Astrocyte of the cerebellum (primary cell): ENCODE results near the gene RNF146.
"Not testable (repeated sequence)": the region's sequence is repeated elsewhere in the genome, so short reads cannot be mapped to it uniquely, and the experiment has no call there.

Source experiments
- DNase-seq: peaks from one replicate; pipeline ENCODE4 v3.0.0-alpha.2; 2011; ENCODE audit warnings: low read depth
- H3K4me3 ChIP-seq: 2 replicates; pipeline ENCODE4 v1.5.1; 2011; ENCODE audit warnings: mild to moderate bottlenecking, low read depth, low read length, moderate library complexity
- in situ Hi-C: cut with HindIII; loops from 2 replicates; pipeline ENCODE4 v1.10.0; 2017; ENCODE audit warnings: low sequenced_read_pairs
- TF ChIP-seq, protein P1 (sequence below): IDR thresholded peaks from 2 replicates; pipeline ENCODE4 v1.5.1; 2012; ENCODE audit warnings: low read length, low read depth, moderate library complexity, mild to moderate bottlenecking; ENCODE audit errors: missing control alignments

RNF146 gene, protein sequence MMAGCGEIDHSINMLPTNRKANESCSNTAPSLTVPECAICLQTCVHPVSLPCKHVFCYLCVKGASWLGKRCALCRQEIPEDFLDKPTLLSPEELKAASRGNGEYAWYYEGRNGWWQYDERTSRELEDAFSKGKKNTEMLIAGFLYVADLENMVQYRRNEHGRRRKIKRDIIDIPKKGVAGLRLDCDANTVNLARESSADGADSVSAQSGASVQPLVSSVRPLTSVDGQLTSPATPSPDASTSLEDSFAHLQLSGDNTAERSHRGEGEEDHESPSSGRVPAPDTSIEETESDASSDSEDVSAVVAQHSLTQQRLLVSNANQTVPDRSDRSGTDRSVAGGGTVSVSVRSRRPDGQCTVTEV

DNA sequence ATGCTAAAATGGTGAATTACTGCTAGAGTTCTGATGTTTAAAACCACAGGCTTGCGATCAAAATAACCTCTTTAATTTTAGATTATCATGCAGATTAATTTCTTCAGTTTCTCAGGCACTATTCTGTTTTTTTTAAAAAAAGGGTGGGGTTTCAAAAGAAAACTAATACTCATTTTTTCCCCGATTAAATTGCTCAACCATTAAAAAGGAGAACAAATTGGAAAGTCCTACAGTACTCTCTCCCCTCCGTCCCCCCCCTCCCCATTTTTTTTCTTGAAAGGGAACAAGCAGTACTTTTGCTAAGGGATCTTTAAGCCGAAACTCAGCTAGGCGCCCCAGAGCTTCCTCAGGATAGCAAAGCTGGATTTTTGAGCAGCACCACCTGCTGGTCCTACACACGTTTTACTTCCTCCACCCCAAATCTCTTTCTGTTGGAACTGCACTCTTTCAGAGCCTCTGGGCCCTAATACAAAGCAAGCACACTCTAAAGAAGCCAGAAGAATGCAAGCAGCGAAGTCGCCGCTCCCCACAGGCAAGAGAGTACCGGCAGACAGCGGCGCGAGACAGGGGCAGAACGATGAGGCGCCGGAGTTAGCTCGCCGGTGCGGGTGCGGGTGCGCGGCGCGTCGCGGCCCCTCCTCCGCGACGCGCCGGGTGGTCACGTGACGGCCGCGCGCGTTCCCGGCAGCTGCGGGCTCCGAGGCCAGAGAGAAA is at the start of gene RNF146:
RNF146 (plus strand) TSS at position 687 of the 714 bp plus-strand sequence. CDS start 13,475 bp downstream, outside the sequence.
- peak; percentile 74 for DNase-seq
- in situ Hi-C loops, result no loop called here
- TF ChIP-seq, protein P1, sequence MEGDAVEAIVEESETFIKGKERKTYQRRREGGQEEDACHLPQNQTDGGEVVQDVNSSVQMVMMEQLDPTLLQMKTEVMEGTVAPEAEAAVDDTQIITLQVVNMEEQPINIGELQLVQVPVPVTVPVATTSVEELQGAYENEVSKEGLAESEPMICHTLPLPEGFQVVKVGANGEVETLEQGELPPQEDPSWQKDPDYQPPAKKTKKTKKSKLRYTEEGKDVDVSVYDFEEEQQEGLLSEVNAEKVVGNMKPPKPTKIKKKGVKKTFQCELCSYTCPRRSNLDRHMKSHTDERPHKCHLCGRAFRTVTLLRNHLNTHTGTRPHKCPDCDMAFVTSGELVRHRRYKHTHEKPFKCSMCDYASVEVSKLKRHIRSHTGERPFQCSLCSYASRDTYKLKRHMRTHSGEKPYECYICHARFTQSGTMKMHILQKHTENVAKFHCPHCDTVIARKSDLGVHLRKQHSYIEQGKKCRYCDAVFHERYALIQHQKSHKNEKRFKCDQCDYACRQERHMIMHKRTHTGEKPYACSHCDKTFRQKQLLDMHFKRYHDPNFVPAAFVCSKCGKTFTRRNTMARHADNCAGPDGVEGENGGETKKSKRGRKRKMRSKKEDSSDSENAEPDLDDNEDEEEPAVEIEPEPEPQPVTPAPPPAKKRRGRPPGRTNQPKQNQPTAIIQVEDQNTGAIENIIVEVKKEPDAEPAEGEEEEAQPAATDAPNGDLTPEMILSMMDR, result peak; percentile 81
- peak within 1 kb of the TSS; percentile 76 for H3K4me3 ChIP-seq

DNA sequence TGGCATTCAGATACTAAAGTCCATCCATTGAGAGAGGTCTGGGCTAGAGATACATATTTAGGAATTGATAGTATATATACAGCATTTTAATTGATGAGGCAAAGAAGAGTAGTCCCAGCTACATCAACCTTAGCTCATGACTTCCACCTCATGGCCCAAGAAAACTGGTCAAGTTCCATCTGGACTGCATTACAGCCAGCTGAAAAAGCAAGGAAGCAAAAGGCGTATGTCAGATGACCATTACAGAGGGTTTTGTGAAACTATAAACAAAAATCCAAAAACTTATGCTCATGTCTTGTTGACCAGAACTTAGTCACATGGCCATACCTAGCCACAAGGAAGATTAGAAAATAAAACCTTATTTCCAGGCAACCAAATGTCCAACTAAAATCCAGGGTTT is 46.8 kb upstream of the RNF146 start:
- TF ChIP-seq, protein P1, result no peak
- no peak for DNase-seq
- H3K4me3 ChIP-seq, result no peak overlapping the region
- in situ Hi-C loops, result no loop called here

DNA sequence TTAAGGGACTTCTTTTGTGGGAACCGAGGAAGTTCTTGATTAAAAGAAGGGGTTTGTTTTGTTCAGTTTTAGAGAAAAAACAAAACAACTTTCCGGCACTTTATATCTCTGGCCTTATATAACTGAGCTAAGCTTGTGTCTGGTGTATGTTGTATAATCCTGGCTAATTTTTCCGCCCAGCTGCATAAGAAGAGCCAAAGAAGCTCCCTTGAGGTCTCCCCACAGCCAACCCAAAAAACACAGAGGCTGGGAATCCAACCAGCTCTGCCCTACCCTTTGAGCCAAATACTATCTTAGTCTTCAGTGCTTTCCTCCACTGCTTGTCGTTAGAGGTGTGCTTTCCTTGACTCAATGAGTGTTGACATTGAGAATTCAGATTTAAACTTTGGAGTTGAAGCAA is 45.5 kb upstream of the RNF146 start:
- in situ Hi-C loops, result no loop called here
- no peak overlapping the region for H3K4me3 ChIP-seq
- DNase-seq, result no peak
- TF ChIP-seq, protein P1, result no peak

DNA sequence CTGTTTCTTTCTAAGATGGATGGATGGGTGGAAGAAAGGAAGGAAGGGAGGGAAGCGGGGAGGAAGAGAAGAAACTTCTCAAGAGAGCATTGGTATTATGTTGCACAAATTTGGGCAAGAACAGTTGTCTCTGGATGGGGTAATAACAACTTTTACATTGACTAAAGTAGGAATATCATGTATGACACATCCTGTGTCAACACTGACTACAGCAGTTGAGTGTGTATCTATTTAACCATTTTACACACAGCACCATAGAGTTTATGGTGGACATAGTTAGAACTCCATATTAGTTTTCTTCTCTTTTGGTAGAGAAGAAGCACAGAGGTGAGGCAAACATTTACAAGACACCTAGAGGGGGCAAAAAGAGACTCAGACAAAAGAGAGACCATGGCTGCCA is 44.2 kb upstream of the RNF146 start:
- in situ Hi-C loops, result no loop called here
- TF ChIP-seq, protein P1, result no peak

DNA sequence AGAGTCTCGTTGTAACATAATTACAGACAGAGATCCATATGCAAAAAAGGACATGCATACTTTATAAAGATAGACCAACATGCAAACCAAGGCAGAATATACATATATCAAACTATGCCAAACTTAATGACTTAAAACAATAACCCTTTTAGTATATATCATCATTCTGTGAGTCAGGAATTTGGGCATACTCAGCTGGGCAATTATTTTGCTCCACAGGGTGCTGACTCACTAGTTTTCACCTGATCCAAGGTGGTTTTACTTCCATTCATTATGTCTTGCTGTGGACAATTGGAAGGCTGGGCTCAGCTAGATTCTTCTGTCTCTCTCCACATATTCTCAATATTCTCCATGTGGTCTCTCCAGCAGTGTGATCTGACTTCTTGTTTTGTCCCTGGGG is 41.2 kb upstream of the RNF146 start:
- H3K4me3 ChIP-seq, result no peak overlapping the region
- in situ Hi-C loops, result no loop called here
- no peak for DNase-seq
- TF ChIP-seq, protein P1, result no peak

More for the DNA sequence above, 44.2 kb upstream of the RNF146 start:
- H3K4me3 ChIP-seq, result no peak overlapping the region
- no peak for DNase-seq

DNA sequence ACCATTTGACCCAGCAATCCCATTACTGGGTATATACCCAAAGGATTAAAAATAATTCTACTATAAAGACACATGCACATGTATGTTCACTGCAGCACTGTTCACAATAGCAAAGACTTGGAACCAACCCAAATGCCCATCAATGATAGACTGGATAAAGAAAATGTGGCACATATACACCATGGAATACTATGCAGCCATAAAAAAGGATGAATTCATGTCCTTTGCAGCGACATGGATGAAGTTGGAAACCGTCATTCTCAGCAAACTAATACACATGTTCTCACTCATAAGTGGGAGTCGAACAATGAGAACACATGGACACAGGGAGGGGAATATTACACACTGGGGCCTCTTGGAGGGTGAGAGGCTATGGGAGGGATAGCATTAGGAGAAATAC is 32.8 kb upstream of the RNF146 start:
- in situ Hi-C loops, H3K4me3 ChIP-seq, DNase-seq: not testable (repeated sequence)

DNA sequence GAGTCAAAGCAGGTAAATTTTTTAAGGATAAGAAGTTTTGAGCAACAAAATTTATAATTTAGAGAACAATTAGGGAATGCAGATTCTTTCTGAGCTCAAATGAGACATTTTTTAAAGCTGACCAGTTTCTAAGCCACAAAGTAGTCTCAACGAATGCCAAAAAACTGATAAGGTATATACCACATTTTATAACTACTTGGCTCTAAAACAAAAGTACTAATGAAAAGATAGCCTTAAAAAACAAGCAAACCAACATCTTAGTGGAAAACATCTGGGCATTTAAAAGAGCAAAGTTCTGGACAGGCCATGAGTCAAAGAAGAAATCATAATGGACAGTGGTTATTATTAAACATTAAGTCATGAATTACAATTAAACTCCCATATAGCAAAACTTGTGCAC is 23.2 kb upstream of the RNF146 start:
- in situ Hi-C loops, result no loop called here
- no peak for DNase-seq
- TF ChIP-seq, protein P1, result no peak
- no peak overlapping the region for H3K4me3 ChIP-seq
